ENCODE data around the gene SPIRE2. TPM values are rescaled to one million over a fixed set of nuclear protein-coding genes. Genes with fewer than 3 reads are reported as not detected.

SPIRE2 gene
- polyA plus RNA-seq, 1 donor from 2014 or later, result 45.0 TPM

GRCh38 chr16:89893642-89894548 is 65.6 kb downstream of the SPIRE2 start:
- Histone ChIP-seq H3K27ac (ENCODE audit: low read length) (no peak overlapping the region), H3K9ac (ENCODE audit: low read length) (no peak overlapping the region), H3K4me3 (ENCODE audit: low read length) (no peak overlapping the region), H3F3A (ENCODE audit: insufficient read depth, low read length, poor library complexity, severe bottlenecking) (no peaks in the 10 kb centered on the region), H3K36me3 (ENCODE audit: insufficient read depth, low read length) (peaks cover 5% of the 10 kb centered on the region), H3K4me2 (ENCODE audit: low read length) (no peak overlapping the region), H3K9me2 (ENCODE audit: insufficient read depth, low read length) (no peaks in the 10 kb centered on the region), H3K27me3 (ENCODE audit: insufficient read depth, low read depth, low read length) (no peaks in the 10 kb centered on the region), H4K20me1 (ENCODE audit: insufficient read depth) (no peaks in the 10 kb centered on the region), H2AFZ (ENCODE audit: low read depth, low read length) (no peak overlapping the region), H3K9me3 (ENCODE audit: low read length) (no peaks in the 10 kb centered on the region), H3K79me2 (replicated peaks; ENCODE audit: insufficient read depth, low read length) (no peaks in the 10 kb centered on the region)
- TF ChIP-seq EP300 (conservative IDR thresholded peaks at IDR 0.05; ENCODE audit: poor library complexity, severe bottlenecking), result no peak
- no peak for TF ChIP-seq CTCF (IDR thresholded peaks at IDR 0.05; ENCODE audit: poor library complexity, severe bottlenecking)
- TF ChIP-seq EZH2 (IDR thresholded peaks at IDR 0.05; ENCODE audit: borderline replicate concordance, insufficient read depth, low read length, poor library complexity, severe bottlenecking), result no peak
- TF ChIP-seq MXI1 (conservative IDR thresholded peaks at IDR 0.05; ENCODE audit: poor library complexity, severe bottlenecking), result no peak
- no peak for TF ChIP-seq SMC3 (conservative IDR thresholded peaks at IDR 0.05; ENCODE audit: poor library complexity)
- no peak for TF ChIP-seq TAF1 (IDR thresholded peaks at IDR 0.05; ENCODE audit: low read depth)
- TF ChIP-seq POLR2AphosphoS5 (IDR thresholded peaks at IDR 0.05), result no peak
- no peak for TF ChIP-seq REST (IDR thresholded peaks at IDR 0.05; ENCODE audit: borderline replicate concordance)
- TF ChIP-seq RAD21 (conservative IDR thresholded peaks at IDR 0.05), result no peak

GRCh38 chr16:89895482-89896250 is 67.4 kb downstream of the SPIRE2 start:
- H3K79me2 ChIP-seq (replicated peaks; ENCODE audit: insufficient read depth, low read length), result no peaks in the 10 kb centered on the region
- no peaks in the 10 kb centered on the region for H3K9me3 ChIP-seq (ENCODE audit: low read length)
- no peaks in the 10 kb centered on the region for H3F3A ChIP-seq (ENCODE audit: insufficient read depth, low read length, poor library complexity, severe bottlenecking)
- TF ChIP-seq RAD21 (conservative IDR thresholded peaks at IDR 0.05), result no peak
- no peak for TF ChIP-seq TAF1 (IDR thresholded peaks at IDR 0.05; ENCODE audit: low read depth)
- TF ChIP-seq REST (IDR thresholded peaks at IDR 0.05; ENCODE audit: borderline replicate concordance), result no peak
- TF ChIP-seq CTCF (IDR thresholded peaks at IDR 0.05; ENCODE audit: poor library complexity, severe bottlenecking), result no peak
- no peak for TF ChIP-seq POLR2AphosphoS5 (IDR thresholded peaks at IDR 0.05)
- no peak for TF ChIP-seq SMC3 (conservative IDR thresholded peaks at IDR 0.05; ENCODE audit: poor library complexity)
- TF ChIP-seq EP300 (conservative IDR thresholded peaks at IDR 0.05; ENCODE audit: poor library complexity, severe bottlenecking), result no peak
- TF ChIP-seq EZH2 (IDR thresholded peaks at IDR 0.05; ENCODE audit: borderline replicate concordance, insufficient read depth, low read length, poor library complexity, severe bottlenecking), result no peak
- no peak for TF ChIP-seq MXI1 (conservative IDR thresholded peaks at IDR 0.05; ENCODE audit: poor library complexity, severe bottlenecking)
- H3K36me3 ChIP-seq (ENCODE audit: insufficient read depth, low read length), result peaks cover 5% of the 10 kb centered on the region
- no peak overlapping the region for H3K4me3 ChIP-seq (ENCODE audit: low read length)
- H3K4me2 ChIP-seq (ENCODE audit: low read length), result no peak overlapping the region
- H3K27me3 ChIP-seq (ENCODE audit: insufficient read depth, low read depth, low read length), result no peaks in the 10 kb centered on the region
- H4K20me1 ChIP-seq (ENCODE audit: insufficient read depth), result no peaks in the 10 kb centered on the region
- H3K9me2 ChIP-seq (ENCODE audit: insufficient read depth, low read length), result no peaks in the 10 kb centered on the region
- H3K9ac ChIP-seq (ENCODE audit: low read length), result no peak overlapping the region
- H2AFZ ChIP-seq (ENCODE audit: low read depth, low read length), result no peak overlapping the region
- no peak overlapping the region for H3K27ac ChIP-seq (ENCODE audit: low read length)
